T47D (cell line): ENCODE measurements around the gene MACROD1.
"Not testable (repeated sequence)": the region's sequence is repeated elsewhere in the genome, so short reads cannot be mapped to it uniquely, and the experiment has no call there.

Experiments used
- DNase-seq, 2 experiments: peaks; one replicate each; pipeline versions ENCODE4 v3.0.0 to v3.0.0-alpha.2; 2011 to 2012; ENCODE audit warnings: low read depth in 1 of 2, low spot score in 1 of 2
- JUND ChIP-seq: IDR thresholded peaks from 2 replicates; pipeline ENCODE4 v1.6.1; 2012; ENCODE audit warnings: low read depth
- in situ Hi-C: cut with HindIII; loops from 2 replicates; pipeline ENCODE4 v1.10.0; 2016; ENCODE audit warnings: low sequenced_read_pairs, low pct_unique_long_range_greater_than_20kb

MACROD1 gene

DNA sequence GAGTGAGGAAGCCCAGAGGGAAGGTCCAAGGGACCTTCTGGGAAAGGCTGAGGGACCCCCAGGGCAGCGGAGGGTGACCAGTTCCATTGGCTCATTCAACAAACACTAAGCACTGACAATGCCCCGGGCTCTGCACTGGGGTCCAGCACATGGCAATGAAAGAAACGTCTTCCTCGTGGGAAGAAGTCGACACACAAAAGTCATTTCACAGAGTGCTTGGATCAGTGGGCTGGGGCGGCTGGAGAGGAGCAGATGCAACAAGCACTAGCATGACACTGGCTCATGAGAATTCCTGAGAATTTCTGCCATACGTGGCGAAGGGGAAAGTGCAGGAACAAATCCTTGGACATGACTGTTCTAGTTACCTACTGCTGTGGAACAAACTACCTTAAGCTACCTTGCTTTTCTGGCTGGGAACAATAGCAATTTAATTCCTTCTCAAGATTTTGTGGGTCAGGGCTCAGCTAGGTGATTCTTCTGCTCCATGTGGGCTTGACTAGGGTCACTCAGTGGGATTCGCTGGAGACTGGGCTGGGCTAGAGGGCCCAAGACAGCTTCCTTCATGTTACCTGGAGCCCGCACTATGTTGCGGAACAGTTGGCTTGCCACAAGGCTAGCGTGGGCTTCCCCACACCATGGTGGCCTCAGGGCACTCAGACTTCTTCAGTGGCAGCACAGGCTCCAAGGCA, 13.2 kb upstream of the MACROD1 start:
- DNase-seq = no peak
- in situ Hi-C loops = no loop called here
- TF ChIP-seq JUND = no peak

- no peak for DNase-seq
- TF ChIP-seq JUND = no peak
- in situ Hi-C loops = no loop called here
Measured at GRCh38 chr11:64178203-64178602, 12.3 kb upstream of the MACROD1 start.

DNA sequence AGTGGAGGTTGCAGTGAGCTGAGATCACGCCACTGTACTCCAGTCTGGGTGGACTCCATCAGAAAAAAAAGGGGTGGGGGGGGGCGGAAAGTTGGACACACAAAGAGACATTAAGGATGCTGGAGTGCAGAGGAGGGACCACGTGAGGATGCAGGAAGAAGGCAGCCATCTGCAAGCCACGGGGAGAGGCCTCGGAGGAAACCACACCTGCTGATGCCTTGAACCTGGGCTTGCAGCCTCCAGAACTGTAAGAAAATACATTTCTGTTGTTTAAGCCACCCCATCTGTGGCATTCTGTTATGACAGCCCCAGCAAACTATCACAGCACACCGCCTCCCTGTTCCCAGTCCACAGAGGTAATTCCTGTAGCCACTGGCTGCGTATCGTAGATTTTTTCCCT, 10.8 kb upstream of the MACROD1 start:
- DNase-seq = no peak
- TF ChIP-seq JUND = no peak
- in situ Hi-C loops = no loop called here

GRCh38 chr11:64173616-64174355, 7.9 kb upstream of the MACROD1 start:
- DNase-seq = no peak
- no peak for TF ChIP-seq JUND
- in situ Hi-C loops = no loop called here

DNA sequence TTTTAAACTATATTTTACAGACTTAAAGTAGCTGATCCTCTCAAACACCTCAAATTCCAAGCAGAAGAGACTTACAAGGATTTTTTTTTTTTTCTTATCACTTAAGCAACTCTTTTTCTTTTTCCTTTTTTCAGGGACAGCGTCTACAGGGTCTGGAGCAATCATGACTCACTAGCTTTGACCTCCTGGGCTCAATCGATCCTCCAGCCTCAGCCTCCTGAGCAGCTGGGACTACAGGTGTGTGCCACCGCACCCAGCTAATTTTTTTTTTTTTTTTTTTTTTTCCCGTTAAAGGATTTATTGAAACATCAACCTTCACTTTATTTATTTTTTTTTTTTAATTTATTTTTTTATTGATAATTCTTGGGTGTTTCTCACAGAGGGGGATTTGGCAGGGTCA, 4.5 kb upstream of the MACROD1 start:
- DNase-seq = no peak
- in situ Hi-C loops = no loop called here
- TF ChIP-seq JUND = no peak

DNA sequence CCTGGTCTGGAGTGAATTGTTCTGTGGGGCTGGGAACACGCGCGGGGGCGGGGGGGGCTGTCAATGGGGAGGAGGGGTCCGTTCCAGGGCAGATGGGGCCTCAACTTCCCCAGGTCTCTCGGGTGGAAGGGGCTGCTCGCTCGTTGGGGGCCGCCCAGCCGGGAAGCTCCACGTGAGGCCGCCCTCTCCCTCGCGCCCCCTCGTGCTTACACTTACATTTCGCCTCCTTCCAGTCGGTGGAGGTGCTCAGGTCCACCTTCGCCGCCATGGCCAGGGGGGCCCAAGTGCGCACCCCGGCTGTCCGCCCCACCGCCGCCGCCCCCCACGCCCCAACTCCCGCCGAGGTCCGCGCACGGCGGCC, 452 bp downstream of the MACROD1 start:
- peak in 1 of 2 experiments; percentile 38 for DNase-seq
- in situ Hi-C loops = loop anchor here (10.0 kb wide), 1 partner anchor 161 kb away; no protein-coding TSS in a partner anchor

GRCh38 chr11:64164392-64165312, 1.3 kb downstream of the MACROD1 start:
- TF ChIP-seq JUND = no peak
- in situ Hi-C loops = loop anchor here (10.0 kb wide), 1 partner anchor 160 kb away; no protein-coding TSS in a partner anchor
- peak; percentile 63 to 74 for DNase-seq

More for the DNA sequence above, 452 bp downstream of the MACROD1 start:
- TF ChIP-seq JUND = no peak

DNA sequence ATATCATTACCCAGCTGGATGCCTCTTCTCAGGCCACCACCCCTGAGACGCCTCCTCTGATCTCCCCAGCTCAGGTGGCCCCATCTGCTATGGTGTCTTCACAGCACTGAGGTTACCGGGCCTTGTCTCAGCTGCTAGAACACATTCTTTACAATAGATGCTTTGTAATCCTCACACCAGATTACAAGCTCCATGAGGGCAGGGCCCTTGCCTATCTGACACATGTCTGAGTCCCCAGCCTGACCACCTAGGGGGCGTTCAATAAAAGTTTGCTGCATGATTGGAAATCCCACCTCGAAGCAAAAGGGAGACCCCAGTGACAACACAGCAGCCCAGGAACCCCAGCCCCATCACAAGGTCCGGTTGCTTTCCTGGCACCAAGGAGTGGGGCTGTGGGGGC, 2.0 kb downstream of the MACROD1 start:
- no peak for TF ChIP-seq JUND
- in situ Hi-C loops = loop anchor here (10.0 kb wide), 1 partner anchor 159 kb away; no protein-coding TSS in a partner anchor
- DNase-seq = no peak

- not testable (repeated sequence) for DNase-seq
- in situ Hi-C loops = loop anchor here (10.0 kb wide), 1 partner anchor 158 kb away; no protein-coding TSS in a partner anchor
Measured at GRCh38 chr11:64162769-64163168, 3.1 kb downstream of the MACROD1 start.

DNA sequence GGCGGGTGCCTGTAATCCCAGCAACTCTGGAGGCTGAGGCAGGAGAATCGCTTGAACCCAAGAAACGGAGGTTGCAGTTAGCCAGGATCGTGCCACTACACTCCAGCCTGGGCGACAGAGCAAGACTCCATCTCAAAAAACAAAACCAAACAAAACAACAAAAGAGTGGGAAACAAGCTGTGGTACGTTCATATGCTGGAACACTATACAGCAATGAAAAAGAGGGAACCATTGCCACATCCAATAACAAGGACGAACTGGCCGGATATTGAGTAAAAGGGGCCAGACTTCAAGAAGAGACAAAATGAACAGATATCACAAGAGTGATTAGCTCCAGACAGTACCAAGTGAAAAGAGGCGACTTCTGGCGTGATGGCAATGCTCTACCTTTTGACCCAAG, 4.9 kb downstream of the MACROD1 start:
- no peak for TF ChIP-seq JUND
- in situ Hi-C loops = loop anchor here (10.0 kb wide), 1 partner anchor 156 kb away; no protein-coding TSS in a partner anchor
- DNase-seq = no peak

DNA sequence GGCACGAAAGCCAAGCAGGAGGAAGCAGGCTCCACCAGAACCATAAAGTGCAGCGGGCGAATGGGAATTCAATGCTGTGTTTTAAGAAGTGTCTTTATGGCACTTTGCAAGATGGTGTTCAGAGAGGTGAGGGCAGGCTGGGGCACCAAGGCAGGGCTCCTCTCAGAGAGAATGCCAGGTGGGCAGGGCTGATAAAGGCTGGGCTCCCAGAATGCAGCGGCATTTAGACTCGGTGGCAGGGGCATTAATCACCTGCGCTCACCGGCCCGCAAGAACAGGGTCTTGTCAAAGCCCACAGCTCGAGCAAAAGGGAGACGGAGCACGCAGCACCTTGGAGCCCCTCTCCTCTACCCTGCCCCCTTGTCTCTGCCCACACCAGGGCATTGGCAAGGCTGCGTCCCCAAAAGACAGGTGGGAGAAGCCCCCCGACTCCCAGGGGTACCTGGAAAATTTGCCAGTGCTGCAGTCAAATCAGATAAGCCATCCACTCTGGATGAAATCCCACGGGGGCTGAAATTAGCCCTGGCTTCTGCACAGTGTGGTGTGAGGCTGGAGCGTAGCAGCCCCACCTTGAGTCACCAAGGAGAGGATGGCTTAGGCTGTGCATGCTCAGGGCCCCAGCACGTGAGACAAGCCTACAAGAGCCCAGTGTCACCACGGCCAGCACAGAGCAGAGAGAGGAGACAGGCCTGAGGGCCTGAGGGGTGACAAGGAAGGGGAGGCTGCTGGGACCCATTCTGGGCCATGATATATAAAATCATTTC, 8.1 kb downstream of the MACROD1 start:
- in situ Hi-C loops = no loop called here
- TF ChIP-seq JUND = no peak
- no peak for DNase-seq
